Measurements from ENCODE around the gene ZBTB42. TPM values are rescaled to one million over a fixed set of nuclear protein-coding genes. Genes with fewer than 3 reads are reported as not detected.
A peak's percentile ranks its signal among the peaks of the same experiment; 100 is the strongest.

Gene ZBTB42
- total RNA-seq, 1 donor from 2014 or later, result 2.4 TPM

DNA sequence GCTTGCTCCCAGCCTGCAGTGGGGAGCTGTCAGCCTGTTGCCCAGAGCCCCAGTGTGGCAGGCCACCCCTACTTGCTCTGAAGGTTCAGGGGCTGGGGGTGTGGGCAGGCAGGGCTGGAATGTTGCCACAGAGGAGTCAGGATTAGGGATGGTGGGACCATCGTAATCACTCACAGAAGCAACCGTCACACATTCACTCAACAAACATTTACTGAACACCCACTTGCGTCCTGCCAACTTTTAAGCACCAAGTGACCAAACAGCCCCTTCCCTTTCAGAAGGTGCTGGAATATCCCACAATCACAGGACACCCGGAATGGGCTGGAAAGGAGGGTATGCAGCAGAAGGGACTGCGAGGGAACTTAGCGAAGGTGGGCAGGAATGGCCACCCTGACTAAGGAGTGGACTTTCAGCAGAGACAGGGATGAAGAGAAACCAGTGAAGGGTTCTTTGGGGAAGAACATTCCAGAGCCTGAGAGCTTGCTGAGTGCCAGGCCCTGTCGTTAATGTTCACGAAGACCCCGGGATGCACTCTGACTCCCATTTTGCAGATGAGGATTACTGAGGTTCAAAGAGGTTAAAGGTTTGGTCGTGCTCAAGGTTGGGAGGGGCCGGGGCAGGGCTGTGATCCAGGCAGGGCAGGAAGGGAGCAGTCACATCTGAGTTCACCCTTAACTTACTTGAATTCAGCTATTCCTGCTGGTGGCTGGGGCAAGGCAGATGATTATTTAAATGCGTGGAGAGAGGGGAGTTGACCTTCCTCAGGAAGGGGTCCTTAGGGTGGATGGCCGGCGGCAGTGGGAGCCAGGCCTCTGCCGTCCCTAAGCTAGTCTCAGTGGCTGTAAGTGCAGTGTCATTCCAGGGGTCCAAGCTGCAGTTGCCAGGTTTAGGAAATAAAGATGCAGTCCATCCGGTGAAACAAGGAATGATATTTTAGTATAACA lies 2.3 kb upstream of the ZBTB42 start:
- H3K27ac Mint-ChIP-seq (ENCODE audit: unreplicated experiment), result peak overlapping the region; percentile 44
- peak overlapping the region; percentile 71 for H3K4me3 Mint-ChIP-seq (ENCODE audit: unreplicated experiment)
- TF ChIP-seq, protein P1, sequence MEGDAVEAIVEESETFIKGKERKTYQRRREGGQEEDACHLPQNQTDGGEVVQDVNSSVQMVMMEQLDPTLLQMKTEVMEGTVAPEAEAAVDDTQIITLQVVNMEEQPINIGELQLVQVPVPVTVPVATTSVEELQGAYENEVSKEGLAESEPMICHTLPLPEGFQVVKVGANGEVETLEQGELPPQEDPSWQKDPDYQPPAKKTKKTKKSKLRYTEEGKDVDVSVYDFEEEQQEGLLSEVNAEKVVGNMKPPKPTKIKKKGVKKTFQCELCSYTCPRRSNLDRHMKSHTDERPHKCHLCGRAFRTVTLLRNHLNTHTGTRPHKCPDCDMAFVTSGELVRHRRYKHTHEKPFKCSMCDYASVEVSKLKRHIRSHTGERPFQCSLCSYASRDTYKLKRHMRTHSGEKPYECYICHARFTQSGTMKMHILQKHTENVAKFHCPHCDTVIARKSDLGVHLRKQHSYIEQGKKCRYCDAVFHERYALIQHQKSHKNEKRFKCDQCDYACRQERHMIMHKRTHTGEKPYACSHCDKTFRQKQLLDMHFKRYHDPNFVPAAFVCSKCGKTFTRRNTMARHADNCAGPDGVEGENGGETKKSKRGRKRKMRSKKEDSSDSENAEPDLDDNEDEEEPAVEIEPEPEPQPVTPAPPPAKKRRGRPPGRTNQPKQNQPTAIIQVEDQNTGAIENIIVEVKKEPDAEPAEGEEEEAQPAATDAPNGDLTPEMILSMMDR (IDR thresholded peaks at IDR 0.05; ENCODE audit: unreplicated experiment), result no peak
- H3K4me1 Mint-ChIP-seq (ENCODE audit: unreplicated experiment), result peaks cover 27% of the 10 kb centered on the region
- no peaks in the 10 kb centered on the region for H3K9me3 Mint-ChIP-seq (ENCODE audit: unreplicated experiment)
- peaks cover 2% of the 10 kb centered on the region for H3K36me3 Mint-ChIP-seq (ENCODE audit: low read depth, unreplicated experiment)
- no peak for DNase-seq (ENCODE audit: low spot score)
- peaks cover 32% of the 10 kb centered on the region for H3K27me3 Mint-ChIP-seq (ENCODE audit: unreplicated experiment)

DNA sequence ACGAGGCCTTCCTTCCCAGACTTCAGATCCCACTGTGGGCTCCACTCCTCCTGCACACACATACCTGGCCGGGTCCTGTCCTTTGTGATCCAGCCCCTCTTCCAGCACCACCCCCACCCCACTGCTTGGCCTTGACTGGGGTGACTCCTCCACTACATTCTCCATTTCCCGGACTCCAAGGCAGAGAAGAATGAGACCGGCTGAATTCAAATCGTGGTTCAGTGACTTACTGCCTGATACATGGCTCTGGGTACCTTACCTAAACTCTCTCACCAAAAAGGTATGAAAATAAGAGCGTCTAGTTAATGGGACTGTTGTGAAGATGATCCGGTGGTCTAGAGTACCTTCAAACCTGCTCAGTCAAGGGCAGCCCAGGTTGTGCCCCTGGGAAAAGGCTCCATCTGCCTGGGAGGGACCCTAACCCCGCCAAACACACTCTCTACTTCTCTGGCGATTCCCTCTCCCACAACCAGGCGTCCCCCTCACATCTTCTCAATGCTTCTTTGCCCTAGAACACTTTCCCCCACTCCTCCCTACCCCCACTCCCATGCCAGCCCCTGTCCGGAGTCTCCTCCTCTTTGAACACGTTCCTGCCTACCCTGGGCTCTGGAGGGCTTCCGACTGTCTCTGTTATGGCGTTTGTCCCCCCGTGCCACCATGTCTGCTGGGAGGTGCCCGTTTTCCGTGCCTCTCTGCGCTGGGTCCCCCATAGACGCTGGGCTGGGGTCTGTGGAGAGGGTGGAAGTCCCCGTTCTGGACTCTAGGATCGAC lies 1.5 kb upstream of the ZBTB42 start:
- no peak for DNase-seq (ENCODE audit: low spot score)
- H3K4me1 Mint-ChIP-seq (ENCODE audit: unreplicated experiment), result peaks cover 19% of the 10 kb centered on the region
- peak overlapping the region; percentile 71 for H3K4me3 Mint-ChIP-seq (ENCODE audit: unreplicated experiment)
- no peaks in the 10 kb centered on the region for H3K36me3 Mint-ChIP-seq (ENCODE audit: low read depth, unreplicated experiment)
- H3K27ac Mint-ChIP-seq (ENCODE audit: unreplicated experiment), result peak overlapping the region; percentile 58
- H3K27me3 Mint-ChIP-seq (ENCODE audit: unreplicated experiment), result peaks cover 29% of the 10 kb centered on the region
- no peaks in the 10 kb centered on the region for H3K9me3 Mint-ChIP-seq (ENCODE audit: unreplicated experiment)
- TF ChIP-seq, protein P1 (IDR thresholded peaks at IDR 0.05; ENCODE audit: unreplicated experiment), result no peak

DNA sequence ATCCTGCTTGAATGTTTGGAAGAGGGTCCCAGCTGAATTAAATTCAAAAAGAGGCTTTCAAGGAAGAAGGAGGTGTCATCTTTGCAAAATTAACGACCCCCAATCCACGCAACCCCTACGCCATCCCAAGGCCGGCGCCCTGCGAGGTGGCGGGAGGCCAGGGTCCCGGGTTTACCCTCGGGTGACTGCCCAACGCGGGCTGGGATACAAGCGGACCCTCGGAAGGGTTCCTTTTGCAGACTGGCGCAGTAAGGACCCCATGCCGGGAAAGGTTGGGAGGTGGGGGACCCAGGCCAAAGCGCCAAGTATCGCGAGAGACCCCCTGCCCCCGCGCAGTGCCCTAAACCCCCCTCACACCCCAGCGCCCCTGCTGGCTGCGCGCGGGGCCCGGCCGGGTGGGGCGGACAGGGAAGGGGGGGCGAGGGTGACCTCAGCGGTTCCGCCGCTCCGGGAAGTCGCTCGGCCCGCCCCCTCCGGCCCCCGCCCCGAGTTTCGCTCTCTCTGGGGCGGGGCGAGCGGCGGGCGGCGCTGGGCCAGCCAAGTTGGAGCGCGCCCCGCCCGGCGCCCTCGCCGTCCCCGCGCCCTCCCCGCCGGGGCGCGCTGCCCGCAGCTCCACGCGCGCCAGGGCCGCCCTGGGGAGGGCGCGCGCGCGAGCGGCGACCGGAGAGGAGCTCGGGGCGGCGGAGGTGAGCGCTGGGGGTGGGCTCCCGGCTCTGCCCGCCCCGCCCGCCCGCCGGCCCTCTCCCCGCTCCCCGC lies 708 bp upstream of the ZBTB42 start:
- no peaks in the 10 kb centered on the region for H3K9me3 Mint-ChIP-seq (ENCODE audit: unreplicated experiment)
- peaks cover 29% of the 10 kb centered on the region for H3K27me3 Mint-ChIP-seq (ENCODE audit: unreplicated experiment)
- H3K36me3 Mint-ChIP-seq (ENCODE audit: low read depth, unreplicated experiment), result no peaks in the 10 kb centered on the region
- peak; percentile 72 for DNase-seq (ENCODE audit: low spot score)
- peak overlapping the region; percentile 71 for H3K4me3 Mint-ChIP-seq (ENCODE audit: unreplicated experiment)
- peaks cover 17% of the 10 kb centered on the region for H3K4me1 Mint-ChIP-seq (ENCODE audit: unreplicated experiment)
- TF ChIP-seq, protein P1 (IDR thresholded peaks at IDR 0.05; ENCODE audit: unreplicated experiment), result no peak
- H3K27ac Mint-ChIP-seq (ENCODE audit: unreplicated experiment), result no peak overlapping the region

DNA sequence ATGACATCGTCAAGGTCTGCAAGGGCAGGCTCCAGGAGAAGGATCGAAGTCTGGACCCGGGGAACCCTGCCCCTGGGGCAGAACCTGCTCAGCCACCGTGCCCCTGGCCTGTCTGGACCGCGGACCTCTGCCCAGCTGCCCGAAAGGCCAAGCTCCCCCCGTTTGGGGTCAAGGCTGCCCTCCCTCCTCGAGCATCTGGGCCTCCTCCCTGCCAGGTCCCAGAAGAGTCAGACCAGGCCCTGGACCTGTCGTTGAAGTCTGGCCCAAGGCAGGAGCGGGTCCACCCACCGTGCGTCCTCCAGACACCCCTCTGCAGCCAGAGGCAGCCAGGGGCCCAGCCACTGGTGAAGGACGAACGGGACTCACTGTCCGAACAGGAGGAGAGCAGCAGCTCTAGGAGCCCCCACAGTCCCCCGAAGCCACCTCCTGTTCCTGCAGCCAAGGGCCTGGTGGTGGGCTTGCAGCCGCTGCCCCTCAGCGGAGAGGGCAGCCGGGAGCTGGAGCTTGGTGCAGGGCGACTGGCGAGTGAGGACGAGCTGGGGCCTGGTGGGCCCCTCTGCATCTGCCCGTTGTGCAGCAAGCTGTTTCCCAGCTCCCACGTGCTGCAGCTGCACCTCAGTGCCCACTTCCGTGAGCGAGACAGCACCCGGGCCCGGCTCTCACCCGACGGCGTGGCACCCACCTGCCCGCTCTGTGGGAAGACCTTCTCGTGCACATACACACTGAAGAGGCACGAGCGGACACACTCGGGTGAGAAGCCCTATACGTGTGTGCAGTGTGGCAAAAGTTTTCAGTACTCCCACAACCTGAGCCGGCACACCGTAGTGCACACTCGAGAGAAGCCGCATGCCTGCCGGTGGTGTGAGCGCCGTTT lies 856 bp downstream of the ZBTB42 start:
- Mint-ChIP-seq H3K27ac (ENCODE audit: unreplicated experiment) (no peak overlapping the region), H3K4me3 (ENCODE audit: unreplicated experiment) (peak overlapping the region; percentile 87), H3K36me3 (ENCODE audit: low read depth, unreplicated experiment) (no peaks in the 10 kb centered on the region), H3K27me3 (ENCODE audit: unreplicated experiment) (peaks cover 21% of the 10 kb centered on the region), H3K9me3 (ENCODE audit: unreplicated experiment) (no peaks in the 10 kb centered on the region), H3K4me1 (ENCODE audit: unreplicated experiment) (peaks cover 11% of the 10 kb centered on the region)
- no peak for DNase-seq (ENCODE audit: low spot score)
- TF ChIP-seq, protein P1 (IDR thresholded peaks at IDR 0.05; ENCODE audit: unreplicated experiment), result no peak
